SK-N-SH (cell line): Measurements from ENCODE around the gene PDCD11.

Source experiments
- TF ChIP-seq, protein P1 (sequence below): IDR thresholded peaks from 2 replicates; pipeline ENCODE4 v1.4.0; 2012; ENCODE audit warnings: low read depth, borderline replicate concordance
- TF ChIP-seq, protein P2 (sequence below): fragments of 200-600 bp; sonication (generic); IDR thresholded peaks from 2 replicates; pipeline ENCODE4 v1.6.1; 2017; ENCODE audit warnings: antibody characterized with exemption, mild to moderate bottlenecking, moderate library complexity

DNA sequence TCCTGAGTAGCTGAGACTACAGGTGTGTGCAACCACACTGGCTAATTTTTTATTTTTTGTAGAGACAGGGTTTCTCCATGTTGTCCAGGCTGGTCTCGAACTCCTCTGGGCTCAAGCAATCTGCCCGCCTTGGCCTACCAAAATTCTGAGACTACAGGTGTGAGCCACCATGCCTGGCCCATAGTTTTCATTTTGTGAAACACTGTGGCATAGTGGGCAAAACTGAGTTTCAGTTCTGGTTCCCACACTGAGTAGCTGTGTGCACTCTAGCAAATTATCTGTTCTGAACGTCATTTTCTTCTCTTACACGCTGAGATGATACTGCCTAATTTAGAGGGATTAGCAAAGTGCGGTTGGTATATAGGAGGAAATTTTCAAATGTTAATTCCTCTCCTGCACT, 13.7 kb upstream of the PDCD11 start:
- TF ChIP-seq, protein P1, sequence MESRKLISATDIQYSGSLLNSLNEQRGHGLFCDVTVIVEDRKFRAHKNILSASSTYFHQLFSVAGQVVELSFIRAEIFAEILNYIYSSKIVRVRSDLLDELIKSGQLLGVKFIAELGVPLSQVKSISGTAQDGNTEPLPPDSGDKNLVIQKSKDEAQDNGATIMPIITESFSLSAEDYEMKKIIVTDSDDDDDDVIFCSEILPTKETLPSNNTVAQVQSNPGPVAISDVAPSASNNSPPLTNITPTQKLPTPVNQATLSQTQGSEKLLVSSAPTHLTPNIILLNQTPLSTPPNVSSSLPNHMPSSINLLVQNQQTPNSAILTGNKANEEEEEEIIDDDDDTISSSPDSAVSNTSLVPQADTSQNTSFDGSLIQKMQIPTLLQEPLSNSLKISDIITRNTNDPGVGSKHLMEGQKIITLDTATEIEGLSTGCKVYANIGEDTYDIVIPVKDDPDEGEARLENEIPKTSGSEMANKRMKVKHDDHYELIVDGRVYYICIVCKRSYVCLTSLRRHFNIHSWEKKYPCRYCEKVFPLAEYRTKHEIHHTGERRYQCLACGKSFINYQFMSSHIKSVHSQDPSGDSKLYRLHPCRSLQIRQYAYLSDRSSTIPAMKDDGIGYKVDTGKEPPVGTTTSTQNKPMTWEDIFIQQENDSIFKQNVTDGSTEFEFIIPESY, result no peak
- TF ChIP-seq, protein P2, sequence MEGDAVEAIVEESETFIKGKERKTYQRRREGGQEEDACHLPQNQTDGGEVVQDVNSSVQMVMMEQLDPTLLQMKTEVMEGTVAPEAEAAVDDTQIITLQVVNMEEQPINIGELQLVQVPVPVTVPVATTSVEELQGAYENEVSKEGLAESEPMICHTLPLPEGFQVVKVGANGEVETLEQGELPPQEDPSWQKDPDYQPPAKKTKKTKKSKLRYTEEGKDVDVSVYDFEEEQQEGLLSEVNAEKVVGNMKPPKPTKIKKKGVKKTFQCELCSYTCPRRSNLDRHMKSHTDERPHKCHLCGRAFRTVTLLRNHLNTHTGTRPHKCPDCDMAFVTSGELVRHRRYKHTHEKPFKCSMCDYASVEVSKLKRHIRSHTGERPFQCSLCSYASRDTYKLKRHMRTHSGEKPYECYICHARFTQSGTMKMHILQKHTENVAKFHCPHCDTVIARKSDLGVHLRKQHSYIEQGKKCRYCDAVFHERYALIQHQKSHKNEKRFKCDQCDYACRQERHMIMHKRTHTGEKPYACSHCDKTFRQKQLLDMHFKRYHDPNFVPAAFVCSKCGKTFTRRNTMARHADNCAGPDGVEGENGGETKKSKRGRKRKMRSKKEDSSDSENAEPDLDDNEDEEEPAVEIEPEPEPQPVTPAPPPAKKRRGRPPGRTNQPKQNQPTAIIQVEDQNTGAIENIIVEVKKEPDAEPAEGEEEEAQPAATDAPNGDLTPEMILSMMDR, result no peak
